Activated CD4-positive, CD25-positive, alpha-beta regulatory T cell treated with anti-CD3 and anti-CD28 coated beads, Interleukin-2, amount 50 U/mL, for 24 hours (primary cell): ENCODE data around the gene CRADD.
A peak's percentile ranks its signal among the peaks of the same experiment; 100 is the strongest.

Experiments used
- ATAC-seq, 2 donors: fragments of 150-1000 bp; cut with Tn5 transposase; one replicate each; pipeline ENCODE4 v1.10.0; 2021; ENCODE audit warnings: mild to moderate bottlenecking in 1 of 2, moderate library complexity in 1 of 2

The CRADD gene

DNA sequence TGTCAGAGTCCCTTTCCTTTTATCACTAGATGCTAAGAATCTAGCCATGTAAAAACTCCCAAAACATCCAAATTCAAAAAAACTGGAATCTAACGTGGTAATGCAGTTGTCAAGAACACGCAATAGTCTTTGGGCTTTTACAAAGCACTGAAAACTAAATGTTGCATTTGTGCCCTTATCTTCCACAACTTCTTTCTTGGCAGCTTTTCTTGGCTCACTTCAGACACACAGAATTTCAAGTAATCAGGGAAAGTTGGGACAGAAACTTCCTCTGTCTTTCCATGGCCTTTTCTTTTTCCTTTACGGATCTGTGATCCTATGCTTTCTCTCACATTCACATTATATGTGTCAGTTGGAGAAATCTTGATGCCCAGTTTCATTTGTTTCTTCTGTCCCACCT is 136.0 kb downstream of the CRADD start:
- no peak for ATAC-seq

DNA sequence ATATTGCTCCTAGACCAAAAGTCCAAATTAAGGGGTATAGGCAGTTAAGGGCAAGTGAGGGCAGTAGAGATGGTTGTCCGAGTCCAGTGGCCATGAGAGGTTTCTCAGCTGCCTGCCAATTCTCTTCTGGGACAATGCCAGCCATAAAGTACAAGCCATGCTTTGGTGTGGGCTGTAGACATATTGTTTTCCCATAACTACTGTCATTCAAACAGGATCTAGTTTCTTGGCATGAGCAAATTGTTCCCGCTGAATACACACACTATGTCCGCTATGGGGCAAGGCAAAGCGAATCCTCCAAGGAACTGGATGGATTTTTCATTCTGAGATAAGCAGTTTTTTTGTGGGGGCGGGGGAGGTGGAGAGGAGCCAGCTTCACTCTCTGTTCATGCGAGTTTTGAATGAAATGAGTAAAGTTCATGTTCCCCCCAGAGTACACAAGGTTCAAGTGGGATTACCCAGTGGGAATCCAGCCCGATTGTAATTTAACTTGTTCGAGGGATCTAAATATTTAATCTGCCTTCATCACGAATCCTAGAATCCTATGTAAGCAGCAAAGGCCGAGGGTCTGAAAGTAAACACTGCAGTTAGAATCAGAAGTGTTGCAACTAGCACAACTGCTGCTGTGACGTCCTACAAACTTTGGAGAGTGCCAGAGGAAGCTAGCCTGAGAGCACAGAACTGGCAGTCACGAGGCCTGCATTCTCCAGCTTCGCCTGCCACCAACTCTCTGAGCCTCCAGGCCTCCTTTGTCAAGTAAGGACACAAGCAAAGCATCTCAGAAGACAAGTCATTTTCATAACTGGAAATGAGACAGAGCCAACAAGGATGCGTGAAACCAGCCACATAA is 137.0 kb downstream of the CRADD start:
- no peak for ATAC-seq

DNA sequence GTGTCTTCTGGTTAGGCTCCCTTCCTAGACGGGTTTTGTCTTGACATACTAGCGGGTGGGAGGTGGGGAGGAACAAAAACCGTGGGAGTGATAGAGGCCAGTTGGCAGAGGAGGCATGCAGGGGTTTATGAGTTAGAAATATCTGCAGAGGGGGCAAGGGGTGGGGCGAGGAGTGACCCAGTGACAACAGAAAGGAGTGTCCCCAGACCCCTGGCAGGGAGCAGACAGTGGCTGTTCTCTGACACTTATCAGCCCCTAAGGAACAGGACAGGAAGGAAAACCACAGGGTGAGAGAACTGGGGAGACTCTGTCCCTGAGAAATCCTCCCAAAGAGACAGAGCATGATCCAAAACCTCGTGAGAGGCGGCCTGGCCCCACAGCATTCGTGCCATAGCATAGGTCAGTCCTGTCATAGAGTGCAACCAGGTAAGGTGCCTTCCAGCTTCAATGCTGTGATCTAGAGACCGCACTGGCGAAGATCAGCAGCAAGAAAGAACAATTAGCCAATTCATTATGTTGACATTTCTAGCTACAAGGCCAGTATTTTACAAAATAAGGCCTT is 141.4 kb downstream of the CRADD start:
- no peak for ATAC-seq

DNA sequence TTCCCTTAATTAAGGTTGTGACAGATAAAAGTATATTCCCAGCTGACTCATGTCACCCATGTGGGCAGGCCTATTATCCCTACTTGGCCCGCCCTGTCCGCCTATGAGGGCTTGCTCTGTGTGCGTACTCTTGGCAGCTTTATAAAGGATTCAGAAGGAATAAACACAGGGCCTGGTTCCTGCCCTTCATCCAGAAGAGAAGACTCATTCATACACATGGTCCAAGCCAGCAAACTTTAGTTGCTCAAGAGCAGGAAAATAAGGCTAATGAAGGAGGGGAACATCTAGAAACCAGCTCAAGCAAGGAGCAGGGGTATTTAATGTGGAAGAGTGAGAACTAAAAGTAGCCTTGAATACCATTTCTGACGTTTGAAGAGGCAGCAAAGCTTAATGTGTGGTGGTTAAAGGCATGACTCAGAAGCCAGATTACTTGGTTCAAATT is 141.9 kb downstream of the CRADD start:
- ATAC-seq: no peak

DNA sequence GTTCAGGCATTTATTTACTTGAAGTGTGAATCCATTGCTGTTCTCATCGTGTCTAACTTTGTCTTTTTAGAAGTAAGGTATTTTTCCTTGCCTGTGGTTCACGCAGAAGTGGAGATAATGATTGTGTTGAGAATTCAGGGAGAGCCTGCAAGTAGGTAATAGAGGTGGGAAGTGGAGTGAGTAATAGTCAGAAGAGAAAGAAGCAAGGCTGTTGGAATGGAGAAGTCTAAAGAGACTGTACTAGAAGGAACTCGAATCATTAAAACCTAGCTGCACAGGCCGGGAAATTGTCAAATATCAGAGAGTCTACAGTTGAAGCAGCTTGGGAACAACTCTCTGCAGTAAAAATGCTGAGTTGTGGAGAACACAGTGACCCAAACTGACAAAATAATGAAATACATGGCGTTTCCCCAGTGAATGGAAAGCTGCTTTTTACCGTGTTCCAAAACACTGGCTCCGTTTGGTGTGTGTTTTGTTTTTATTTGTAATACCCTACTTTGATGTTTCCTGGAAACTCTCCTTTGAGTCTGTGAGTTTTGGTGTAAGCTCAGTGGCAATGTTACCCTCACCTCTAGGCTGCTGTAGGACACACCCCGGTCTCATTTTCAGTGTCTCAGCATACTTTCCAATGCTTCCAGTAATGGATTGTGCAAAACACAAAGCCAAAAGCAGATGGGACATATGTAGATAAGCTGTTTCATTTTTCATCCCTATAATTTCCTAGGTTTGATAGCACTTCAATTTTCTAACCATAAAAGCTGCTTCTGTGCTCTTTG is 146.6 kb downstream of the CRADD start:
- ATAC-seq: no peak

DNA sequence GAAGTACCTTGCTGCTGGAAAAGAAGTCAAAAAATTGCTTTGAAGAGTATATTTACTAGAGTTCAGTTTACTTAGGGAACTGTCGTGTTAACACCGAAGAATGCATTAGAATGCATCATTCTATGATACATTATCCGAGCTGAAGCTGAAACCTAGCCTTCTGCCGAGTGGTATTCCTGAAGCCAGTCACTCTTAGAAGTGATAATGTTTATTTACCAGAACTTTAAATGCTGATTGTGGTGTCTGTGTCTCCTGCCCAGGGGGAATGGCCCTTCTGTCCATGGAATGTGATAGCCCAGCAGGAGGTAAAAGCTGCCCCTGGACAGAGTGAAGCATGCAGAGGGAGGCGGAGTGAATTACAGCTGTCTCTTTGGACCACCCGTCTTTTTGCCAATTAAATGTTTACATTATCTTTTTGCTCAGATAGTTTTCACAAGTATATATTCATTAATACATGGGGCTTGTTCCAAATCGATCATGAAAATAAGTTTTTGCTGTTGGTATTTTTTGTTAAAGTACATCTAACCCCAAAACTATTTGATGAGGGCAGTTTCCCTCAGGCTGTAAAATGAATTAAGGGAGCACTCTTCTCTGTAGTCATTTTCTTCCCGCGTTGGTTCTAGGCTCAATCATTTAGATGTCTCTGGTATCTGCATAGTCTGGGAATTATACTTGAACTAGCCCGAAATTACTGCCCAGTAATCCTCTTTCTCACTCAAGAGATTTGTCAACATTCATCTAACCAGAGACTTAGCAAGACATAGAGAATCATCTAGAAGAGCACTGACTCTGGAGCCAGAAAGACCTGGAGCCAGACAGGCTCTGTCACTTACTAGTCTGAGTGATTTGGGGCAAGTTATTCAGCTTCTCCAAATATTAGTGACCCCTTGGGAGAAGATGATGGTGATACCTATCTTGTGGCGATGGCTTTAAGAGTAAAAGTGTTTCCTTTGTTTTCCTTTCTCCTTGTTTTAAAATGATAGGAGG is 147.6 kb downstream of the CRADD start:
- no peak for ATAC-seq

DNA sequence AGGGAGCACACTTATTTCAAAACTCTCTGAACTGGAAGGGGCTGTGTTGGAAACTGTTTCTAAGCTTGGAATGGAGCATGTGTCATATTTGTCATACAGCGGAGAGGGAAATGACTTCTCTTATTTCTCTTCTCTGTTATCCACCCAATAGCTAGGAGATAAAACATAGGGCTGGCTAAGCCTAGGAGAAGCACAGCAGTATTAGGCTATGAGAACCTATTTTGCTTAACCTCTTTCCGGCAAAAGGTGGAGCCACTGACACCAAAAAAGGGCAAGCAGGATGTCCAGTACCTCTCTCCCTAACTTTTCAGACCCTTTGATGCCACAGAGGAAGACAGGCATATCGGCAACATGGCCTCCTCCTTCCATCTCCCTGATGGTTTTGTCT is 148.3 kb downstream of the CRADD start:
- ATAC-seq: no peak

DNA sequence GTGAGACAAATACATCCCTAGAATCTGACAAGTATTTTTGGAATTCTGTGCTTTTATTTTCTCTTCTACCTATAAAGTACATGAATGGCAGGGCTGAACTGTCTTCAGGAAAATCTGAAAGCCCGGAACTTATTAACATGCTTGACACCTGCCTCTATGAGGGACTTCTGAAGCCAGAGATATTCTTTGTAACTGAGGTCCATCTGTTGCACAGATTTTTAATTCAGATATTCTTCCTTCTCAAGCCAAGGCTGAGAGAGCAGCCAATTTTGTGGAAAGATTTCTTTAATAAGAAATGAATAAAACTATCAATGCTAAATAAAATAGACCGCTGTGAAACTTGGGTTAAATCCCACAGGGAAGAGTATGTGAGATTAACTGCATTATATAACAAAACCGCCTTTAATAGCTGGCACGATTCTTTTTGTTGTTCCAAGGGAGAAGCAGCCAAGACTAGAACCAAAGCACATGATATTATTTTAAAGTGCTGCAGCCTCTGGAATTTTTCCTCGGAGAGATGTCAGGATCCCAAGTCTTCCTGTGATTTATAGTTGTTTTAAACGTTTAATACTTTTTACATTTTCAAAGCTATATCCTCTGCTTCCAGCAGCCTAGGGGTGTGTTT is 148.9 kb downstream of the CRADD start:
- no peak for ATAC-seq

DNA sequence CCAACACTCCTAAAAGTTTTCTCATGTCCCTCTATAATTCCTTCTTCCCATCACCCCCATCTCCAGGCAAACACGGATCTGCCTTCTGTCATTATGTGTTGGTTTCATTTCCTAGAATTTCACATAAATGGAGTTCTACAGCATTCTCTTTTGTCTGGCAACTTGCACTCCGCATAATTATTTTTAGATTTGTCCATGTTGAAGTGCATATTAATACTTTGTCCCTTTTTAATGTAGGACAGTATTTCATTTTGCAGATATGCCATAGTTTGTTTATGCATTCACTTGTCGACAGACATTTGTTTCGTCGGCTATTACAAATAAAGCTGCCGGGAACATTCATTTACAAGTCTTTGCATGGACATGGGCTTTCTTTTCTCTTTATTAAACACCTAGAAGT is 150.0 kb downstream of the CRADD start:
- no peak for ATAC-seq

DNA sequence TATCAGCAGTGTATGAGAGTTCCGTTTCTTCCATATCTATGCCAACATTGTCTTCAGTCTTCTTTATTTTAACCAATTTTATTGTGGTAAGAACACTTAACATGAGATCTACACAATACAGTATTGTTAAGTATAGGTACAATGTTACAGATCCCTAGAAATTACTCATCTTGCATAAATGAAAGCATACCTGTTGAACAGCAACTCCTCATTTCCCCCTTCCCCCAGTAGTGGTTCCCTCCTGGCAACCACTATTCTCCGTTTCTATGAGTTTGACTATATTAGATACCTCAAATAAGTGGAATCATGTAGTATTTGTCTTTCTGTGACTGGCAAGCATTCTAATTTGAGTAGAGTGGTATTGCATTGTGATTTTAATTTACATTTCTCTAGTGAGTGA is 150.5 kb downstream of the CRADD start:
- no peak for ATAC-seq

DNA sequence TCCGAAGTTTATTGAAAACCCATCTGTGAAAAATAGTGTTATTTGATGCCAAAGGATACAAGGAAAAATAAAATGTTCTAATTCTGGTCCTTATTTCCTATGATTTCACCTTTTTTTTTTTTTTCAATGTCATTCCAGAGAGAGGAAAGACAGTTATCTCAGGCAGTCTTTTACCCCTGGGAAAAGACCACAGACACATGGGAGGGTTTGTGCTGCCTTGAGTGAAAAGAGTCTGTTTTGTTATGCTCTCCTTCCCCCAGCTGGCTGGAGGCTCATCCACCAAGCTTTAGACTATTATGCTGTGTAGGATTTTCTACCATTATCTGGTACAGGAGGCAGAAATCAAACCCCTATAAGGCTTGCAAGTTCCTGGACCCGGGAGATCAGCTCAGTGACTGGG is 151.8 kb downstream of the CRADD start:
- ATAC-seq: no peak

DNA sequence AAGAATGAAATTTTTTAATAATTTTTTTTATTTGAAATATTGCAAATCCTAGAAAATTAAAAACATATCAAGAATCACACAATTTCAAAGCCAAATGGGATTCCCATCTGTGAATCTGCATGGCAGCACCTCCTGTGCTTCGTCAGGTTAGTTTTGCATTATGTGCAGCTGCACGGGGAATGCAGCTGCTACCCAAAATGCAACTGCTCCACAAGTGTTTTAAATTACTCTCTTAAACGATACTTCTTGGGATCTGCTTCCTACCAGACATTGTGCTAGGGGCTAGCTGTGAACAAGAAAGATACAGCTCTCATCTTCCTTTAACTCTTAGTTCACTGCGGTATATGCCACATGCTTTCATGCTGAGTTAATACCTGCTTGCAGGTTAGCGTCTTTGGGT is 154.2 kb downstream of the CRADD start:
- no peak for ATAC-seq

DNA sequence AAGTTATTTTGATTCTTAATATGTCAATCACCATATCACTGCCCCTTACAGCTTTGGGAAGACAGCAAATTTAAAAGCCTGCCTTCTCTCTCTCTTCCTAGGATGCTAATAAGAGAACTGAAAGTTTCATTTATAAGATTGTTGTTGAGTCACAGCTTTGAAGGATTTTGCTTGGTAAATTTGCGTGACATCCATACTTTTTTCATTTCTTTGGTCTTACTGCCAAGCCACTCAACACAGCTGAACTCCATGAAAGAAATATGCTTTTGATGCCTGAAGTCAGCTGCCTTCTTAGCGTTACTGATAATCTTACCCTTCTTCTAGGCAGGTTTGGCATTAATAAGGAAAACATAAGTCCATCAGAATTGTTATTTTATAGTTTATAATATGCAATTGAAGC is 155.0 kb downstream of the CRADD start:
- ATAC-seq: no peak

DNA sequence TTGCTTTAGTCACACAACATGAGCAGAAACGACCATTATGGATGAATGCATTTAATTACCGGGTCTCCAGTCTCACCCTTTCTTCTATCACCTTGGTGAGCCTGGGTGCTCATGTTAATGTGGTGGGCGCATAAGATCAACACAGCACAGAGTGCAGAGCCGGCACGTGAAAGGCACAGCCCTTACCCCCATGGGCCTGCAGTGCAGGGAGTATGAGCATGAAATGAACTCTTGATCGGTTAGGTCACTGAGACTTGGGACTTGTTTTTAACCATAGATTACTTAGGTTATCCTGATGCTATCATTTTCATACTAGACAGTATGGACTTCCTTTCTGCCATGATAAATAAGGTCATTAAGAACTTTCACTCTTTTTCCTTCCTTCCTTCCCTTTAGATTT is 156.8 kb downstream of the CRADD start:
- no peak for ATAC-seq

DNA sequence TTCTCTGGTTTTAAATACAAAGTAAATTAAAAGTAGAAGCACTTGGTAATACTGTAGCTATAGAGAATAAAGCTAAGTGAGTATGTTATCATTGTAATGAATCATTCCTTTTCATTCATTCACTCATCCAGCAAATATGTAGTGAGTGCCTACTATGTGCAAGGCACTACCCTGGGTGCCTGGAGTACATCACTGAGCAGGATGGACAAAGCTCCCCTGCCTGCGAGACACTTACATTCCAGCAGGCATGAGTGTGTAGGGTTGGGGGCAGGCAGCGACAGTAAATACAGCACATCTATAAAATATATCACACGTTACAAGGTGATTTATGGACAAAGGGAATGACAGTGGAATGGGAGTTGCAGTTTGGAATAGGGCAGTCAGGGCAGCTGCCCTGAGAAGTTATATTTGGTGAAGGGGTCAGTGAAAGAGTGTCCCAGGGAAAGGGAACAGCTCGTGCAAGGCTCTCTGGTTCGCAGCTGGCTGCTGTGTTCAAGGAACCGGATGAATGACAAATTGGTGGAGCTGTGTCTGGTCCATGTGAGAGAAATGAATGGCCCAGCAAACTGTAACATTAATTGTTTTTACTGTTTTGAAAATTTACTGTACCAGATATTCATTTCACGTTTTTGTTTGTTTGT is 159.6 kb downstream of the CRADD start:
- no peak for ATAC-seq

DNA sequence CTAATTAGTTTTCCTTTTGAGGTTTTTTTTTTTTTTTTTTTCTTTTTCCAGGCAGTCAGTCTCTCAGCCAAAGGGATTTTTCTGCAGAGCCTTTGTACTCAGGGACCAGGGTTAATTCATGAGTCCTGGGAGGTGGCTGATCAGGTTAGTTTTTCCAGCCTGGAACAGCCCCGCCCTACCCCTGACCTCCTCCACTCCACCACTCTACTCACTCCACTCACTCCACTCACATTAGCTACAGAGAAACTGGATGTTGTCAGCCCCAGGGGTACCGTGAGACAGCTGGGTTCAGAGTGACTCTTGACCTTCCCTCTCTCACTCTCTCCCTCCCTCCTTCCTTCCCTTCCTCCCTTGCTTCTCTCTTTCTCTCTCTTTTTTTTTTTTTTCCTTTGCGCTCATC is 161.0 kb downstream of the CRADD start:
- no peak for ATAC-seq

DNA sequence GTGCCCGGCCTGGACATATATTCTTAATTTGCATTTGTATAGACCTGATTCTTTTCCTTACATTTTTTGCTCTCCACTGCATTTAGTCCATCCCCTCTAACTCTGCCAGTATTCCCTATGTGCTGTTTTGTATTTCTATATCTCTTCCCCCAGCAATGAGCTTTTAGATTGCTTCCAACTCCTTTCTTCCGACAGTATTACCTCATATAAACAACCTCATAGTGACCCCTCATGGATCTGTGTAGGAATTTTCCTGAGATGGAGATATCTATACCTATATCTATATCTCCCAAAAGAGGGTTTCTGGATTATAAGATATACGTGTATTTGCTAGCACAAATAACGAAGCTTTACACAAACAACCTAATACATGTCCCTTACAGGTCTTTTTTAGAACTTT is 161.9 kb downstream of the CRADD start:
- ATAC-seq: no peak

DNA sequence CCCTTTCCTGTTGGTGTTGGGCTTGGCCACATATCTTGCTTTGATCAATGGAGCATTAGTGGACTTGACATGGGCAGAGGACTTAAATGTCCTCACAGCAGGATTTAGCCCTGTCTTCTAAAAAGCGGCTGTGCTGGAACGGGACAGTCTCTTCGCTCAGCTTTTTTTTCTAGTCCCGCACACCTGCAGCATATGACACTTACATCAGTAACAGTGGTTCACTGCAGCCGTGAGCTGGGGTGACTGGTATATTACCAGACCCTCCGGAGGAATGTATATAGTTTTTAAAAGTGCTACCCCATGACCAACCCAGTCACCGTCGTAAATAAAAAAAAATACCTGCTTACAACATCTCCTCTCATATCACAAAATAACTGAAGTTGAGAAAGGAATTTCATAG is 164.5 kb downstream of the CRADD start:
- no peak for ATAC-seq

DNA sequence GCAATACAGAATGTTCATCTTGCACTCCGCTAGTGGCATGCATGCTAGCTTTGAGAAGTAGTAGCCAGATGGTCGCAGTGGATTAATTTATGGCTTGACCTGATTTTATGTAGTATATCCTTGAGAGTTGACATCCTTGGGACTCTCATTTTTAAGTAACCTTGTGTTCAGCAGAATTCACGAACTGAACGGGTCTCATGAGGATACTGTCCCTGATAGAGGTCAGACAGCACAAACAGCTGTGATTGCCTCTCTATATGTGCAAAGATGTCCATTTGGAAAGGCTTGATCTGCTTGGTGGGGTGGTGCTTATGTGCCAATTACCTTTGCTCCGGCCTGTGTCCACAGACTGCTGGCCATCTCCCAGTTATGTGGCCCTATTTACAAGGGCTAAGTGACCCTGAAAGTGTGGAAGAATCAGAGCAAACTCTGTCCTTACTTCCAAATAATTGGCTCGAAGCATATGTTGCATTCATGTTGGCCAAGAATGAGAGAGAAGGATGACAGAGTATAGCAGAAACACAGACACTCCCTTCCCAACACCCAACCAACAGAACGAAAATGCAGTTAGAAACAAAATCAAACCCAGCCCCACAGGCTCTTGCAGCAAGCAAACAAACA is 167.1 kb downstream of the CRADD start:
- no peak for ATAC-seq

DNA sequence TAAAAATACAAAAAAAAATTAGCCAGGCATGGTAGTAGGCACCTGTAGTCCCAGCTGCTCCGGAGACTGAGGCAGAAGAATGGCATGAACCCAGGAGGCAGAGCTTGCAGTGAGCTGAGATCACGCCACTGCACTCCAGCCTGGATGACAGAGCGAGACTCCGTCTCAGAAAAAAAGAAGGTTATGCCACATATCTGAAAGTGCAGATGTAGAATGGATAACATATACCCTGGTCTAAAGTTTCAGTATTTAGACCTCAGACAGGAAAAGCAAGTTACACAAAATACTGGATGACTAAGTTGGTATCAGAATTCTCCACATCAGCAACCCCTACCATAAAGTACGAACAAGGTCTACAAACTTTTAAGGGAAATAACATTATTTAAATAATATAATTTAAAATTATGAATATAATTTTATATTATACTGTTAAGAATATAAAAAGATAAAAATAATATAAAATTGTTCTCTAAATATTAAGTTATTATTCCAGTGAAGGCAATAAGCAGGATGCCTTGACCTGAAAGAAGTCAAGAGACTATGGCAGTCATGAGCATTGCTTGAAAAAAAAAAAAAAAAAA is 169.9 kb downstream of the CRADD start:
- peak; percentile 38 to 44 for ATAC-seq
